K562 (cell line): ENCODE data around the gene NPM3. TPM values are rescaled to one million over a fixed set of nuclear protein-coding genes. Genes with fewer than 3 reads are reported as not detected.

ENCODE experiments used
- ARNT ChIP-seq, 2 experiments: fragments of 450-650 bp; IDR thresholded peaks; 2 replicates each; pipeline ENCODE4 v1.6.1; 2016; ENCODE audit warnings: mild to moderate bottlenecking in 1 of 2
- ATF7 ChIP-seq: fragments of 450-650 bp; IDR thresholded peaks from 2 replicates; pipeline ENCODE4 v1.7.1; 2014; ENCODE audit warnings: mild to moderate bottlenecking, moderate library complexity
- EP300 ChIP-seq: IDR thresholded peaks from 2 replicates; pipeline ENCODE4 v1.6.1; 2012; ENCODE audit warnings: low read length, improper control_type of control experiment
- NFATC3 ChIP-seq: fragments of 450-650 bp; IDR thresholded peaks from 2 replicates; pipeline ENCODE4 v1.6.1; 2017; ENCODE audit warnings: mild to moderate bottlenecking
- NFIC ChIP-seq: fragments of 450-650 bp; IDR thresholded peaks from 2 replicates; pipeline ENCODE4 v1.6.1; 2017; ENCODE audit warnings: mild to moderate bottlenecking, inconsistent platforms
- RBM34 ChIP-seq: fragments of 200-400 bp; formaldehyde crosslinking; IDR thresholded peaks from 2 replicates; pipeline ENCODE4 v1.6.1; 2018; ENCODE audit warnings: low read length, borderline replicate concordance; ENCODE audit not compliant: insufficient read depth
- SAFB ChIP-seq: fragments of 200-400 bp; formaldehyde crosslinking; IDR thresholded peaks from 2 replicates; pipeline ENCODE4 v1.6.1; 2017; ENCODE audit warnings: low read depth, low read length, borderline replicate concordance
- ZBTB17 ChIP-seq: fragments of 450-650 bp; formaldehyde crosslinking; IDR thresholded peaks from 2 replicates; pipeline ENCODE4 v1.4.0; 2020; ENCODE audit warnings: mild to moderate bottlenecking
- ZFP1 ChIP-seq: fragments of 450-650 bp; formaldehyde crosslinking; IDR thresholded peaks from 2 replicates; pipeline ENCODE4 v1.4.0; 2020; ENCODE audit warnings: mild to moderate bottlenecking, mixed read lengths
- polyA plus RNA-seq, 8 experiments: library from polyadenylated mRNA; depleted of rRNA in 4 of 8; stranded (reverse) in 5 of 8; unstranded in 3 of 8; fragments of >200 nt; fragmentation: Nextera tagmentation in 2 of 8; fragmentation: Illumina TruSeq in 1 of 8; extraction: Ambion mirVana in 2 of 8; extraction: Trizol in 1 of 8; gene quantifications; 2 replicates each; pipeline versions ENCODE4 v1.2.1 to v1.2.3, GENCODE V29; 2011 to 2014; ENCODE audit warnings: inconsistent platforms in 1 of 8, missing spikeins in 1 of 8
- total RNA-seq, 7 experiments: library from RNA; depleted of rRNA in 6 of 7; stranded (reverse); fragments of >200 nt in 6 of 7; fragmentation: Illumina TruSeq in 2 of 7; extraction: Trizol in 2 of 7; gene quantifications; 2 replicates each; pipeline versions ENCODE4 v1.2.1 to v1.2.3, GENCODE V29; 2011 to 2021; ENCODE audit warnings: low replicate concordance in 1 of 7
- TF ChIP-seq, protein P1 (sequence below): fragments of 200-800 bp; sonication (Bioruptor generic); IDR thresholded peaks from 2 replicates; pipeline ENCODE4 v1.6.1; 2017; ENCODE audit warnings: missing genetic modification characterization, missing compliant biosample characterization
- TF ChIP-seq, protein P2 (sequence below), 2 experiments: fragments of 450-650 bp; IDR thresholded peaks; 2 replicates each; pipeline ENCODE4 v1.6.1; 2016
- TF ChIP-seq, protein P3 (sequence below): fragments of 200-800 bp; sonication (Bioruptor generic); IDR thresholded peaks from 2 replicates; pipeline ENCODE4 v1.6.1; 2016; ENCODE audit warnings: missing genetic modification characterization, missing compliant biosample characterization
- TF ChIP-seq, protein P4 (sequence below): sonication (generic); formaldehyde crosslinking; IDR thresholded peaks from 2 replicates; pipeline ENCODE4 v1.8.0; 2022; ENCODE audit warnings: mild to moderate bottlenecking, missing genetic modification reagents

NPM3 gene
- total and polyA plus RNA-seq, 9 of the 15 experiments (the other 6 are each of a cell fraction or from before 2014, with no cell fraction given): 15.2 to 239 (median 114) TPM

DNA sequence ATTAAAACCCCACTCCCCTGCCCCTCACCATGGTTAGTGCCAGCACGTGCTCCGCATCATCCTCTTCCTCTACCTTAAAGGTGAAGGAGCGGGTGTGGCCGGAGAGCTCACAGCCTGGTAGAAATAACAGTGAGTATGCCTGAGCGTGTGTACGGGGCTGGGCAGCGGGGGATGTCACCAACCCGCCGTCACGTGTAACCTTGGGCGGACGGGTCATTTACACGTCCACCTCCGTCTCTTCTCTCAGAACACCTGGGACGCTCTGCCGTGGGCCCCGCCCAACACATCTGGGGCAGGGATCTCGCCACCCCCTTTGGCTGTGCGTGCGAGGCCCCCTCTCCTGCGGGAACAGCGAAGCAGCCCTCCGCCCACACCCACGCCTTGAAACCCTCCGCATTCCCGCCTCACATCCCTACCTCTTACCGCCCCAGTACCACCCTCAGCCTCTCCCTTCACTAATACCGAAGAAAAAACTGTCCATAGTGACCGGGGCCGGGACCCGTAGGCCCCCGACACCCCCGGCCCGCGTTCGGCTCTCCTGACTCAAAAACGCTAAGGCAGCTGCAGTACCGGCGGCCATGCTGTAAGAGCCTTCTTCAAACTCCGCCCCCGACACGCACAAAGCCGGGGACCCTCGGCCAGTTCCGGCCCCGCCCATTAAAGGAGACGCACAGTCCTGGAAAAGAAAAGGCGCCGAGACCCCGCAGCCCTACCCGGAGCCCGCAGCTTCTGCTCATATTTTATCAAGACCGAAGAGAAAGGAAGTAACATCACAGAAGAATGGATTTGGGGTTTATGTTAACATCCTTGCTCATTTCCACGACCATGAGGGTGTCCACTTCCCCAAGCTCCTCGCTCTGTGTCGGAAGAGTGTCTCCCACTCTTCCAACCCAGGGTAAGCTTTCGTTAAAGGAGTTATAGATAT lies at the start of gene NPM3 (continued):
- TF ChIP-seq, protein P1, sequence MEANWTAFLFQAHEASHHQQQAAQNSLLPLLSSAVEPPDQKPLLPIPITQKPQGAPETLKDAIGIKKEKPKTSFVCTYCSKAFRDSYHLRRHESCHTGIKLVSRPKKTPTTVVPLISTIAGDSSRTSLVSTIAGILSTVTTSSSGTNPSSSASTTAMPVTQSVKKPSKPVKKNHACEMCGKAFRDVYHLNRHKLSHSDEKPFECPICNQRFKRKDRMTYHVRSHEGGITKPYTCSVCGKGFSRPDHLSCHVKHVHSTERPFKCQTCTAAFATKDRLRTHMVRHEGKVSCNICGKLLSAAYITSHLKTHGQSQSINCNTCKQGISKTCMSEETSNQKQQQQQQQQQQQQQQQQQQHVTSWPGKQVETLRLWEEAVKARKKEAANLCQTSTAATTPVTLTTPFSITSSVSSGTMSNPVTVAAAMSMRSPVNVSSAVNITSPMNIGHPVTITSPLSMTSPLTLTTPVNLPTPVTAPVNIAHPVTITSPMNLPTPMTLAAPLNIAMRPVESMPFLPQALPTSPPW (CRISPR knock-in tag): peak; percentile 41
- TF ChIP-seq ZFP1 (CRISPR knock-in tag) (no peak), NFATC3 (no peak), SAFB (no peak), ARNT (IDR thresholded peaks at IDR 0.05) (no peak), ATF7 (peak; percentile 33; the same call in 1 of the 2 replicates), ZBTB17 (CRISPR knock-in tag) (no peak), RBM34 (no peak), NFIC (0 out of 2 replicates have a peak, but pooled peaks have one; percentile 15), EP300 (no peak)
- TF ChIP-seq, protein P2, sequence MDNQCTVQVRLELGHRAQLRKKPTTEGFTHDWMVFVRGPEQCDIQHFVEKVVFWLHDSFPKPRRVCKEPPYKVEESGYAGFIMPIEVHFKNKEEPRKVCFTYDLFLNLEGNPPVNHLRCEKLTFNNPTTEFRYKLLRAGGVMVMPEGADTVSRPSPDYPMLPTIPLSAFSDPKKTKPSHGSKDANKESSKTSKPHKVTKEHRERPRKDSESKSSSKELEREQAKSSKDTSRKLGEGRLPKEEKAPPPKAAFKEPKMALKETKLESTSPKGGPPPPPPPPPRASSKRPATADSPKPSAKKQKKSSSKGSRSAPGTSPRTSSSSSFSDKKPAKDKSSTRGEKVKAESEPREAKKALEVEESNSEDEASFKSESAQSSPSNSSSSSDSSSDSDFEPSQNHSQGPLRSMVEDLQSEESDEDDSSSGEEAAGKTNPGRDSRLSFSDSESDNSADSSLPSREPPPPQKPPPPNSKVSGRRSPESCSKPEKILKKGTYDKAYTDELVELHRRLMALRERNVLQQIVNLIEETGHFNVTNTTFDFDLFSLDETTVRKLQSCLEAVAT (IDR thresholded peaks at IDR 0.05): 0 out of 4 replicates have a peak, but pooled peaks of 1 of the 2 experiments have one; percentile 26
- TF ChIP-seq, protein P3, sequence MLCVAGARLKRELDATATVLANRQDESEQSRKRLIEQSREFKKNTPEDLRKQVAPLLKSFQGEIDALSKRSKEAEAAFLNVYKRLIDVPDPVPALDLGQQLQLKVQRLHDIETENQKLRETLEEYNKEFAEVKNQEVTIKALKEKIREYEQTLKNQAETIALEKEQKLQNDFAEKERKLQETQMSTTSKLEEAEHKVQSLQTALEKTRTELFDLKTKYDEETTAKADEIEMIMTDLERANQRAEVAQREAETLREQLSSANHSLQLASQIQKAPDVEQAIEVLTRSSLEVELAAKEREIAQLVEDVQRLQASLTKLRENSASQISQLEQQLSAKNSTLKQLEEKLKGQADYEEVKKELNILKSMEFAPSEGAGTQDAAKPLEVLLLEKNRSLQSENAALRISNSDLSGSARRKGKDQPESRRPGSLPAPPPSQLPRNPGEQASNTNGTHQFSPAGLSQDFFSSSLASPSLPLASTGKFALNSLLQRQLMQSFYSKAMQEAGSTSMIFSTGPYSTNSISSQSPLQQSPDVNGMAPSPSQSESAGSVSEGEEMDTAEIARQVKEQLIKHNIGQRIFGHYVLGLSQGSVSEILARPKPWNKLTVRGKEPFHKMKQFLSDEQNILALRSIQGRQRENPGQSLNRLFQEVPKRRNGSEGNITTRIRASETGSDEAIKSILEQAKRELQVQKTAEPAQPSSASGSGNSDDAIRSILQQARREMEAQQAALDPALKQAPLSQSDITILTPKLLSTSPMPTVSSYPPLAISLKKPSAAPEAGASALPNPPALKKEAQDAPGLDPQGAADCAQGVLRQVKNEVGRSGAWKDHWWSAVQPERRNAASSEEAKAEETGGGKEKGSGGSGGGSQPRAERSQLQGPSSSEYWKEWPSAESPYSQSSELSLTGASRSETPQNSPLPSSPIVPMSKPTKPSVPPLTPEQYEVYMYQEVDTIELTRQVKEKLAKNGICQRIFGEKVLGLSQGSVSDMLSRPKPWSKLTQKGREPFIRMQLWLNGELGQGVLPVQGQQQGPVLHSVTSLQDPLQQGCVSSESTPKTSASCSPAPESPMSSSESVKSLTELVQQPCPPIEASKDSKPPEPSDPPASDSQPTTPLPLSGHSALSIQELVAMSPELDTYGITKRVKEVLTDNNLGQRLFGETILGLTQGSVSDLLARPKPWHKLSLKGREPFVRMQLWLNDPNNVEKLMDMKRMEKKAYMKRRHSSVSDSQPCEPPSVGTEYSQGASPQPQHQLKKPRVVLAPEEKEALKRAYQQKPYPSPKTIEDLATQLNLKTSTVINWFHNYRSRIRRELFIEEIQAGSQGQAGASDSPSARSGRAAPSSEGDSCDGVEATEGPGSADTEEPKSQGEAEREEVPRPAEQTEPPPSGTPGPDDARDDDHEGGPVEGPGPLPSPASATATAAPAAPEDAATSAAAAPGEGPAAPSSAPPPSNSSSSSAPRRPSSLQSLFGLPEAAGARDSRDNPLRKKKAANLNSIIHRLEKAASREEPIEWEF: no peak
- TF ChIP-seq, protein P4, sequence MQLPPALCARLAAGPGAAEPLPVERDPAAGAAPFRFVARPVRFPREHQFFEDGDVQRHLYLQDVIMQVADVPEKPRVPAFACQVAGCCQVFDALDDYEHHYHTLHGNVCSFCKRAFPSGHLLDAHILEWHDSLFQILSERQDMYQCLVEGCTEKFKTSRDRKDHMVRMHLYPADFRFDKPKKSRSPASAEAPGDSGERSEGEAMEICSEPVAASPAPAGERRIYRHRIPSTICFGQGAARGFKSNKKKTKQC (CRISPR knock-in tag): no peak
